HG03159 (cell line): ENCODE results near the gene LYVE1.
"Not testable (repeated sequence)": the region's sequence is repeated elsewhere in the genome, so short reads cannot be mapped to it uniquely, and the experiment has no call there.

Experiments used
- ATAC-seq: cut with Tn5 transposase; IDR thresholded peaks from one replicate; pipeline ENCODE4 v1.9.1; 2021; ENCODE audit warnings: mild to moderate bottlenecking, moderate library complexity; ENCODE audit not compliant: unreplicated experiment

LYVE1 gene

GRCh38 chr11:10568486-10568941 lies at the start of gene LYVE1:
Gene LYVE1 (minus strand): TSS chr11:10568665. CDS start chr11:10568532, 133 bp downstream.
- no peak for ATAC-seq

GRCh38 chr11:10617551-10617950 lies 49.1 kb upstream of the LYVE1 start:
- no peak for ATAC-seq

- ATAC-seq, result no peak
These were observed 43.8 kb upstream of the LYVE1 start for GRCh38 chr11:10611979-10612862.

GRCh38 chr11:10609636-10610035 lies 41.2 kb upstream of the LYVE1 start:
- no peak for ATAC-seq

- no peak for ATAC-seq
These were observed 40.1 kb upstream of the LYVE1 start for GRCh38 chr11:10608584-10608983.

- ATAC-seq, result no peak
These were observed 39.1 kb upstream of the LYVE1 start for GRCh38 chr11:10607462-10608132.

- ATAC-seq, result peak; percentile 81
These were observed 38.2 kb upstream of the LYVE1 start for GRCh38 chr11:10606536-10607208.

- ATAC-seq, result no peak
These were observed 37.5 kb upstream of the LYVE1 start for GRCh38 chr11:10605941-10606381.

- ATAC-seq, result no peak
These were observed 36.3 kb upstream of the LYVE1 start for GRCh38 chr11:10604798-10605197.

- ATAC-seq, result no peak
These were observed 35.9 kb upstream of the LYVE1 start for GRCh38 chr11:10604340-10604748.

- no peak for ATAC-seq
These were observed 35.3 kb upstream of the LYVE1 start for GRCh38 chr11:10603721-10604297.

- no peak for ATAC-seq
These were observed 34.5 kb upstream of the LYVE1 start for GRCh38 chr11:10602945-10603344.

- ATAC-seq, result no peak
These were observed 33.9 kb upstream of the LYVE1 start for GRCh38 chr11:10602366-10602765.

- ATAC-seq, result no peak
These were observed 33.4 kb upstream of the LYVE1 start for GRCh38 chr11:10601837-10602236.

- no peak for ATAC-seq
These were observed 32.2 kb upstream of the LYVE1 start for GRCh38 chr11:10600570-10601248.

- ATAC-seq, result no peak
These were observed 31.1 kb upstream of the LYVE1 start for GRCh38 chr11:10599388-10600175.

GRCh38 chr11:10598816-10599215 lies 30.4 kb upstream of the LYVE1 start:
- ATAC-seq, result no peak

GRCh38 chr11:10597877-10598351 lies 29.4 kb upstream of the LYVE1 start:
- ATAC-seq, result no peak

- ATAC-seq, result not testable (repeated sequence)
These were observed 27.4 kb upstream of the LYVE1 start for GRCh38 chr11:10595840-10596239.

- ATAC-seq, result no peak
These were observed 25.9 kb upstream of the LYVE1 start for GRCh38 chr11:10594407-10594806.
